ENCODE measurements around the gene BCL2L12.

DNA sequence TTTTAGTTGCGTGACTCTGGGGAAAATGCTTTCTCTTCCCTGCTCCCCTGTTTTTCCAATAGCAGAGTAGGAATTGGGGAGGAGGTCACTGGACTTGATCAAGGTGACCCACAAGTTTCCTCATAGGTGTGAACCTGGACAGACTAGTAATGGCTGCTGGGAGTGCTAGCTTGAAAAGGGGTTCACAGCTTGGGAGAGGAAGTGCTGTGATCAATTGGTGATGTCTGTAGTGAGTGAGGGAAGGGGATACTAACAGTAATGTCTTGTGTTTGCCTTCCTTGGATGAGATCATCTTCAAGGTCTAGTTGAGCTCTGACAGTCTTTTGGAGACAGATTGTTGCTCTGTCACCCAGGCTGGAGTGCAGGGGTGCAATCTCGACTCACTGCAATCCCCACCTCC, 1.7 kb downstream of the BCL2L12 start:
- TF ChIP-seq, protein P1, sequence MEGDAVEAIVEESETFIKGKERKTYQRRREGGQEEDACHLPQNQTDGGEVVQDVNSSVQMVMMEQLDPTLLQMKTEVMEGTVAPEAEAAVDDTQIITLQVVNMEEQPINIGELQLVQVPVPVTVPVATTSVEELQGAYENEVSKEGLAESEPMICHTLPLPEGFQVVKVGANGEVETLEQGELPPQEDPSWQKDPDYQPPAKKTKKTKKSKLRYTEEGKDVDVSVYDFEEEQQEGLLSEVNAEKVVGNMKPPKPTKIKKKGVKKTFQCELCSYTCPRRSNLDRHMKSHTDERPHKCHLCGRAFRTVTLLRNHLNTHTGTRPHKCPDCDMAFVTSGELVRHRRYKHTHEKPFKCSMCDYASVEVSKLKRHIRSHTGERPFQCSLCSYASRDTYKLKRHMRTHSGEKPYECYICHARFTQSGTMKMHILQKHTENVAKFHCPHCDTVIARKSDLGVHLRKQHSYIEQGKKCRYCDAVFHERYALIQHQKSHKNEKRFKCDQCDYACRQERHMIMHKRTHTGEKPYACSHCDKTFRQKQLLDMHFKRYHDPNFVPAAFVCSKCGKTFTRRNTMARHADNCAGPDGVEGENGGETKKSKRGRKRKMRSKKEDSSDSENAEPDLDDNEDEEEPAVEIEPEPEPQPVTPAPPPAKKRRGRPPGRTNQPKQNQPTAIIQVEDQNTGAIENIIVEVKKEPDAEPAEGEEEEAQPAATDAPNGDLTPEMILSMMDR (conservative IDR thresholded peaks at IDR 0.05 in 1 of 2, IDR thresholded peaks at IDR 0.05 in 1 of 2; ENCODE audit: extremely low read depth in 1 of 2, insufficient read depth in 1 of 2, low read depth in 1 of 2, low read length in 2 of 2): no peak
- no peak for TF ChIP-seq EZH2 (IDR thresholded peaks at IDR 0.05; ENCODE audit: borderline replicate concordance, low read length)
